GM13976 (cell line): ENCODE data around the gene PPP4R3A.
"Not testable (repeated sequence)": the region's sequence is repeated elsewhere in the genome, so short reads cannot be mapped to it uniquely, and the experiment has no call there.

ENCODE experiments used
- DNase-seq: peaks from one replicate; pipeline ENCODE4 v3.0.0; 2012; ENCODE audit warnings: low spot score
- CTCF ChIP-seq: IDR thresholded peaks from 2 replicates; pipeline ENCODE4 v1.5.1; 2012; ENCODE audit warnings: borderline replicate concordance, mild to moderate bottlenecking; ENCODE audit not compliant: insufficient read depth; ENCODE audit errors: extremely low read depth, missing control alignments, control extremely low read depth
- in situ Hi-C: fragments of 300-500 bp; cut with MboI; formaldehyde crosslinking; loops from one replicate; pipeline ENCODE4 v1.12.0; 2022; ENCODE audit warnings: low sequenced_read_pairs, mixed read lengths, inconsistent platforms; ENCODE audit not compliant: unreplicated experiment

The PPP4R3A gene

GRCh38 chr14:91444335-91445020, 65.6 kb downstream of the PPP4R3A start:
- no peak for TF ChIP-seq CTCF
- in situ Hi-C loops, result no loop called here
- no peak for DNase-seq

- DNase-seq, result no peak
- TF ChIP-seq CTCF, result no peak
- in situ Hi-C loops, result no loop called here
Measured at GRCh38 chr14:91439345-91439744, 70.8 kb downstream of the PPP4R3A start.

- no peak for DNase-seq
- no peak for TF ChIP-seq CTCF
- in situ Hi-C loops, result no loop called here
Measured at GRCh38 chr14:91438845-91439244, 71.3 kb downstream of the PPP4R3A start.

- in situ Hi-C loops, DNase-seq: not testable (repeated sequence)
Measured at GRCh38 chr14:91436266-91436665, 73.8 kb downstream of the PPP4R3A start.

- no peak for DNase-seq
- TF ChIP-seq CTCF, result no peak
- in situ Hi-C loops, result loop anchor here (10.0 kb wide), 1 partner anchor 115 kb away; no protein-coding TSS in a partner anchor
Measured at GRCh38 chr14:91429385-91429784, 80.7 kb downstream of the PPP4R3A start.

- not testable (repeated sequence) for DNase-seq
- in situ Hi-C loops, result loop anchor here (10.0 kb wide), 1 partner anchor 114 kb away; no protein-coding TSS in a partner anchor
Measured at GRCh38 chr14:91428931-91429330, 81.2 kb downstream of the PPP4R3A start.

GRCh38 chr14:91425531-91425944, 84.6 kb downstream of the PPP4R3A start:
- in situ Hi-C loops, result loop anchor here (10.0 kb wide), 1 partner anchor 111 kb away; no protein-coding TSS in a partner anchor
- DNase-seq, result not testable (repeated sequence)

GRCh38 chr14:91424813-91425530, 85.1 kb downstream of the PPP4R3A start:
- in situ Hi-C loops, result loop anchor here (10.0 to 25.0 kb wide), 2 partner anchors 110 to 238 kb away; no protein-coding TSS in a partner anchor
- DNase-seq, result no peak
- TF ChIP-seq CTCF, result no peak
